ENCODE data around the gene CAMK1D.
A peak's percentile ranks its signal among the peaks of the same experiment; 100 is the strongest.

Gene CAMK1D

GRCh38 chr10:12679636-12680035 lies 330.3 kb downstream of the CAMK1D start:
- no peak overlapping the region for H3K27ac ChIP-seq
- no peak for TF ChIP-seq Cebpa-rat (IDR thresholded peaks at IDR 0.05)
- no peak overlapping the region for H3K4me3 ChIP-seq
- no peak overlapping the region for H3K9ac ChIP-seq
- H3K4me1 ChIP-seq = peaks cover 33% of the 10 kb centered on the region
- no peaks in the 10 kb centered on the region for H3K27me3 ChIP-seq
- no peaks in the 10 kb centered on the region for H3K36me3 ChIP-seq
- no peaks in the 10 kb centered on the region for H3K9me3 ChIP-seq
- no peak overlapping the region for H3K4me2 ChIP-seq
- 0 out of 2 replicates have a peak, but pooled peaks cover 10% of the 10 kb centered on the region for H4K20me1 ChIP-seq

DNA sequence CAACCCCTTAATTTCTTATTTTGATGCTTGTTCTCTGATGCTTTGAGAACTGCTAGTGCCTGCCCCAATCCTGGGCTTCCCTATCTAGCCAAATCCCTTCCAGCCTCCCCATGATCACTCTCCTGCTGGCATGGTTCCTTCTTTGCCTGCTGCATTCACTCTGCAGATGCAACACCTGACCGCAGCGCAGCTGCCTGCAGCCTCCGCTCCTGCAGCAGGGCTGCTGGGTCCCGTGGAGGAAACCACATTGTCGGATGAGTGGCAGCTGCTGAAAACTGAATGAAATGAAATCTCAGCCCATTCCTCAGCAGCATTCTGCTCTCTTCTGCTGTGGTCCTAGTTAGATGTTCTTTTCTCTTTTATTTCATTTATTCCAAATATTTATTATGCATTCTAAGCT lies 331.9 kb downstream of the CAMK1D start:
- peaks cover 33% of the 10 kb centered on the region for H3K4me1 ChIP-seq
- H3K4me3 ChIP-seq = no peak overlapping the region
- TF ChIP-seq Cebpa-rat (IDR thresholded peaks at IDR 0.05) = no peak; the same call in 1 of the 2 replicates
- H3K27ac ChIP-seq = no peak overlapping the region
- H3K9ac ChIP-seq = no peak overlapping the region
- H3K36me3 ChIP-seq = no peaks in the 10 kb centered on the region
- no peaks in the 10 kb centered on the region for H3K9me3 ChIP-seq
- H3K4me2 ChIP-seq = peak overlapping the region; percentile 60
- 0 out of 2 replicates have a peak, but pooled peaks cover 10% of the 10 kb centered on the region for H4K20me1 ChIP-seq
- no peaks in the 10 kb centered on the region for H3K27me3 ChIP-seq

DNA sequence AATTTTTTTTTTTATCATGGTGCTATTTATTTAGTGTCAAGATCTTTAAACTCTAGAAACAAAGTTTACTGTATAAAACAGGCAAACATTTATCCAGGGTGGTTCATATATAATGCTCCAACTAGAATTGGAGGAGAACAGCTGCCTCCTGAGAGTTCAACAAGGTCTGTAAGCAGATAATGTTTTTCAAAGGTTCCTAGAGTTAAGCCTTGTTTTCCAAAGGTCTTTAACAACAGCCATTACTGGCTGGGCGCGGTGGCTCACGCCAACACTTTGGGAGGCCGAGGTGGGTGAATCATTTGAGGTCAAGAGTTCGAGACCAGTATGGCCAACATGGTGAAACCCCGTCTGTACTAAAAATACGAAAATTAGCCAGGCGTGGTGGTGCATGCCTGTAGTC lies 335.4 kb downstream of the CAMK1D start:
- Histone ChIP-seq H3K4me2 (no peak overlapping the region), H3K27ac (no peak overlapping the region), H3K9ac (no peak overlapping the region), H3K36me3 (no peaks in the 10 kb centered on the region), H3K27me3 (no peaks in the 10 kb centered on the region), H4K20me1 (0 out of 2 replicates have a peak, but pooled peaks cover 10% of the 10 kb centered on the region), H3K9me3 (no peaks in the 10 kb centered on the region), H3K4me1 (peaks cover 33% of the 10 kb centered on the region), H3K4me3 (no peak overlapping the region)
- TF ChIP-seq Cebpa-rat (IDR thresholded peaks at IDR 0.05) = no peak

GRCh38 chr10:12685261-12686058 lies 336.1 kb downstream of the CAMK1D start:
- peaks cover 33% of the 10 kb centered on the region for H3K4me1 ChIP-seq
- H3K36me3 ChIP-seq = no peaks in the 10 kb centered on the region
- H4K20me1 ChIP-seq = 0 out of 2 replicates have a peak, but pooled peaks cover 10% of the 10 kb centered on the region
- no peak overlapping the region for H3K9ac ChIP-seq
- no peak overlapping the region for H3K4me2 ChIP-seq
- TF ChIP-seq Cebpa-rat (IDR thresholded peaks at IDR 0.05) = no peak
- no peak overlapping the region for H3K27ac ChIP-seq
- H3K9me3 ChIP-seq = no peaks in the 10 kb centered on the region
- no peak overlapping the region for H3K4me3 ChIP-seq
- no peaks in the 10 kb centered on the region for H3K27me3 ChIP-seq

- Histone ChIP-seq H3K4me2 (no peak overlapping the region), H3K9me3 (0 out of 2 replicates have a peak, but pooled peaks cover 3% of the 10 kb centered on the region), H4K20me1 (no peaks in the 10 kb centered on the region), H3K9ac (no peak overlapping the region), H3K27ac (no peak overlapping the region), H3K4me1 (peaks cover 17% of the 10 kb centered on the region), H3K4me3 (no peak overlapping the region), H3K27me3 (no peaks in the 10 kb centered on the region), H3K36me3 (no peaks in the 10 kb centered on the region)
- no peak for TF ChIP-seq Cebpa-rat (IDR thresholded peaks at IDR 0.05)
Measured at GRCh38 chr10:12687996-12688395, 338.6 kb downstream of the CAMK1D start.

DNA sequence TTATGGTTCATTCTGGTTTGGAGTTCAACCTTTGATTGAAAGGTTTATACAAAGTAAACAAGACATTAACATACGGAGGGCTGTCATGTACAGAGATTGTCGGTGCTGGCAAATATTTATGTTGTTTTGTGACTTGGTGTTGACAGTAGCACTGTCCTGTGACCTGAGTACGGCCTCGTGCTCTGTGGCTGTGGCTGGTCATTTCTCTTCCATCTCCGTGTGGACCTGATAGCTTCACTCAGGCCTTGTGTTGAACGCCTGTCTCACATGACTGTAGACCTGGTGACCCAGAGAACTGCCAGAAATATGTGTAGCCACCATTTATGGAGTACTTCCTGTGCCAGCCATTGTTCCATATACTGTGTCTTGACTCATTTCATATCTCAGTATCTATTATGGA lies 340.5 kb downstream of the CAMK1D start:
- H3K9me3 ChIP-seq = 0 out of 2 replicates have a peak, but pooled peaks cover 3% of the 10 kb centered on the region
- H3K4me3 ChIP-seq = no peak overlapping the region
- no peaks in the 10 kb centered on the region for H3K36me3 ChIP-seq
- no peaks in the 10 kb centered on the region for H4K20me1 ChIP-seq
- H3K9ac ChIP-seq = no peak overlapping the region
- no peaks in the 10 kb centered on the region for H3K27me3 ChIP-seq
- no peak overlapping the region for H3K4me2 ChIP-seq
- TF ChIP-seq Cebpa-rat (IDR thresholded peaks at IDR 0.05) = no peak
- H3K4me1 ChIP-seq = peaks cover 14% of the 10 kb centered on the region
- no peak overlapping the region for H3K27ac ChIP-seq

GRCh38 chr10:12690525-12691126 lies 341.3 kb downstream of the CAMK1D start:
- no peak overlapping the region for H3K4me2 ChIP-seq
- no peak overlapping the region for H3K9ac ChIP-seq
- 0 out of 2 replicates have a peak, but pooled peaks cover 3% of the 10 kb centered on the region for H3K9me3 ChIP-seq
- H4K20me1 ChIP-seq = no peaks in the 10 kb centered on the region
- H3K4me3 ChIP-seq = no peak overlapping the region
- TF ChIP-seq Cebpa-rat (IDR thresholded peaks at IDR 0.05) = no peak
- H3K27ac ChIP-seq = no peak overlapping the region
- H3K4me1 ChIP-seq = peaks cover 14% of the 10 kb centered on the region
- H3K27me3 ChIP-seq = no peaks in the 10 kb centered on the region
- H3K36me3 ChIP-seq = no peaks in the 10 kb centered on the region

- no peaks in the 10 kb centered on the region for H3K36me3 ChIP-seq
Measured at GRCh38 chr10:12691596-12691995, 342.2 kb downstream of the CAMK1D start.

DNA sequence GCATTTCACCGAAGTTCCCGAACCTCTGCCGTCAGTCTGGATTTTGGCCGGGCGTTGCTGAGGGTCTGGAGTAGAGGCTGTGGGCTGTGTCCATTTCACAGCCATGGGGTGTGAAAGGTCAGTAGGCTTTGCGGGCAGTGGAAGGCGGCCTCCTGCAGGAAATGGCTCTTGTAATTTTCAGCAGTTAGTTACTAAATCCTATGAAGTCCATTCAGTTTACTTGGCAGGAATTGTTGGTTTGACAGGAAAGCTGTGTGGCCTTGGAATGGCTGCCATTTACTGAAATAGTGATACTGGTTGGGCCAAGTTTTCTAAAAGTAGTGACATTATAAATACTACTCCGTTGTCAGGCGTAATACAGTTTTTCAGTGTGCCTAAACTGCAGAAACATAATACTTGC lies 348.4 kb downstream of the CAMK1D start:
- Histone ChIP-seq H3K36me3 (no peaks in the 10 kb centered on the region), H3K27me3 (no peaks in the 10 kb centered on the region), H3K4me3 (no peak overlapping the region), H3K4me2 (no peak overlapping the region), H4K20me1 (no peaks in the 10 kb centered on the region), H3K4me1 (peaks cover 9% of the 10 kb centered on the region), H3K27ac (no peak overlapping the region), H3K9me3 (0 out of 2 replicates have a peak, but pooled peaks cover 2% of the 10 kb centered on the region), H3K9ac (no peak overlapping the region)
- TF ChIP-seq Cebpa-rat (IDR thresholded peaks at IDR 0.05) = no peak

More at GRCh38 chr10:12691596-12691995, 342.2 kb downstream of the CAMK1D start:
- no peaks in the 10 kb centered on the region for H4K20me1 ChIP-seq
- no peak overlapping the region for H3K9ac ChIP-seq
- peaks cover 14% of the 10 kb centered on the region for H3K4me1 ChIP-seq
- H3K4me2 ChIP-seq = no peak overlapping the region
- no peaks in the 10 kb centered on the region for H3K27me3 ChIP-seq
- 0 out of 2 replicates have a peak, but pooled peaks cover 3% of the 10 kb centered on the region for H3K9me3 ChIP-seq
- no peak overlapping the region for H3K27ac ChIP-seq
- H3K4me3 ChIP-seq = no peak overlapping the region
- TF ChIP-seq Cebpa-rat (IDR thresholded peaks at IDR 0.05) = no peak

DNA sequence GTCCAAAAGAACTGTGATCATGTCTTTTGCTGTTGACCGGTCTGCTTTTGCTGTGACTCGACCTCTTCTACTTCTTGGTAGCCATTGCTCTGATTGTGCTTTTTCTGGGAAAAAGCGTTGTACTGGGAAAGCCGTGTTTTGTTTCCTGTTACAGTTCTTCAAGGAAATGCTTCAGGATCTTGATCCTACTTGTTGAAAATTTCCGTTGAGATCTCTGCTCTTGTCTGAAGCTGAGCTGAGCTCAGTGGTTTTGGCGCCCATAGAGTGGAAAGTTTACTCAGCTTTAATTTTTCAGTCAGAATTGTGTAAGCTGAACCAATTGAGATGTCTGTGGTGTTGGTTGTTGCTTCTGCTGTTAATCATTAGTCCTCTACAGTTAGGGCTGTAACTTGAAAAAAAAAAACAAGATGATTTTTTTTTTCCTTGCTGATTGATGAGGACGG lies 349.9 kb downstream of the CAMK1D start:
- TF ChIP-seq Cebpa-rat (IDR thresholded peaks at IDR 0.05) = no peak
- Histone ChIP-seq H3K9me3 (no peaks in the 10 kb centered on the region), H3K27ac (no peak overlapping the region), H3K27me3 (no peaks in the 10 kb centered on the region), H3K4me2 (no peak overlapping the region), H3K36me3 (no peaks in the 10 kb centered on the region), H3K4me3 (no peak overlapping the region), H3K4me1 (no peaks in the 10 kb centered on the region), H3K9ac (no peak overlapping the region), H4K20me1 (no peaks in the 10 kb centered on the region)
